ENCODE data around the gene SELENOM. TPM values are rescaled to one million over a fixed set of nuclear protein-coding genes. Genes with fewer than 3 reads are reported as not detected.
A peak's percentile ranks its signal among the peaks of the same experiment; 100 is the strongest.

SELENOM gene
- polyA plus RNA-seq, 1 donor from 2014 or later = 6.6 TPM

- Histone ChIP-seq H3K9me3 (ENCODE audit: low read length) (no peaks in the 10 kb centered on the region), H3F3A (ENCODE audit: insufficient read depth, low read length, poor library complexity, severe bottlenecking) (no peaks in the 10 kb centered on the region), H3K27ac (ENCODE audit: low read length) (no peak overlapping the region), H3K9me2 (ENCODE audit: insufficient read depth, low read length) (no peaks in the 10 kb centered on the region), H3K27me3 (ENCODE audit: insufficient read depth, low read depth, low read length) (peaks cover 25% of the 10 kb centered on the region), H3K79me2 (replicated peaks; ENCODE audit: insufficient read depth, low read length) (no peaks in the 10 kb centered on the region), H2AFZ (ENCODE audit: low read depth, low read length) (no peak overlapping the region), H3K4me3 (ENCODE audit: low read length) (no peak overlapping the region), H3K9ac (ENCODE audit: low read length) (no peak overlapping the region), H3K36me3 (ENCODE audit: insufficient read depth, low read length) (no peaks in the 10 kb centered on the region), H3K4me2 (ENCODE audit: low read length) (no peak overlapping the region), H4K20me1 (ENCODE audit: insufficient read depth) (no peaks in the 10 kb centered on the region)
- TF ChIP-seq SMC3 (conservative IDR thresholded peaks at IDR 0.05; ENCODE audit: poor library complexity) = no peak
- no peak for TF ChIP-seq MXI1 (conservative IDR thresholded peaks at IDR 0.05; ENCODE audit: poor library complexity, severe bottlenecking)
- TF ChIP-seq EZH2 (IDR thresholded peaks at IDR 0.05; ENCODE audit: borderline replicate concordance, insufficient read depth, low read length, poor library complexity, severe bottlenecking) = no peak
- no peak for TF ChIP-seq TAF1 (IDR thresholded peaks at IDR 0.05; ENCODE audit: low read depth)
- no peak for TF ChIP-seq CTCF (IDR thresholded peaks at IDR 0.05; ENCODE audit: poor library complexity, severe bottlenecking)
- no peak for TF ChIP-seq POLR2AphosphoS5 (IDR thresholded peaks at IDR 0.05)
- TF ChIP-seq, protein P1, sequence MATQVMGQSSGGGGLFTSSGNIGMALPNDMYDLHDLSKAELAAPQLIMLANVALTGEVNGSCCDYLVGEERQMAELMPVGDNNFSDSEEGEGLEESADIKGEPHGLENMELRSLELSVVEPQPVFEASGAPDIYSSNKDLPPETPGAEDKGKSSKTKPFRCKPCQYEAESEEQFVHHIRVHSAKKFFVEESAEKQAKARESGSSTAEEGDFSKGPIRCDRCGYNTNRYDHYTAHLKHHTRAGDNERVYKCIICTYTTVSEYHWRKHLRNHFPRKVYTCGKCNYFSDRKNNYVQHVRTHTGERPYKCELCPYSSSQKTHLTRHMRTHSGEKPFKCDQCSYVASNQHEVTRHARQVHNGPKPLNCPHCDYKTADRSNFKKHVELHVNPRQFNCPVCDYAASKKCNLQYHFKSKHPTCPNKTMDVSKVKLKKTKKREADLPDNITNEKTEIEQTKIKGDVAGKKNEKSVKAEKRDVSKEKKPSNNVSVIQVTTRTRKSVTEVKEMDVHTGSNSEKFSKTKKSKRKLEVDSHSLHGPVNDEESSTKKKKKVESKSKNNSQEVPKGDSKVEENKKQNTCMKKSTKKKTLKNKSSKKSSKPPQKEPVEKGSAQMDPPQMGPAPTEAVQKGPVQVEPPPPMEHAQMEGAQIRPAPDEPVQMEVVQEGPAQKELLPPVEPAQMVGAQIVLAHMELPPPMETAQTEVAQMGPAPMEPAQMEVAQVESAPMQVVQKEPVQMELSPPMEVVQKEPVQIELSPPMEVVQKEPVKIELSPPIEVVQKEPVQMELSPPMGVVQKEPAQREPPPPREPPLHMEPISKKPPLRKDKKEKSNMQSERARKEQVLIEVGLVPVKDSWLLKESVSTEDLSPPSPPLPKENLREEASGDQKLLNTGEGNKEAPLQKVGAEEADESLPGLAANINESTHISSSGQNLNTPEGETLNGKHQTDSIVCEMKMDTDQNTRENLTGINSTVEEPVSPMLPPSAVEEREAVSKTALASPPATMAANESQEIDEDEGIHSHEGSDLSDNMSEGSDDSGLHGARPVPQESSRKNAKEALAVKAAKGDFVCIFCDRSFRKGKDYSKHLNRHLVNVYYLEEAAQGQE (IDR thresholded peaks at IDR 0.05; ENCODE audit: borderline replicate concordance) = no peak
- no peak for TF ChIP-seq EP300 (conservative IDR thresholded peaks at IDR 0.05; ENCODE audit: poor library complexity, severe bottlenecking)
- TF ChIP-seq RAD21 (conservative IDR thresholded peaks at IDR 0.05) = no peak
Measured at GRCh38 chr22:31085928-31086327, 21.4 kb downstream of the SELENOM start.

DNA sequence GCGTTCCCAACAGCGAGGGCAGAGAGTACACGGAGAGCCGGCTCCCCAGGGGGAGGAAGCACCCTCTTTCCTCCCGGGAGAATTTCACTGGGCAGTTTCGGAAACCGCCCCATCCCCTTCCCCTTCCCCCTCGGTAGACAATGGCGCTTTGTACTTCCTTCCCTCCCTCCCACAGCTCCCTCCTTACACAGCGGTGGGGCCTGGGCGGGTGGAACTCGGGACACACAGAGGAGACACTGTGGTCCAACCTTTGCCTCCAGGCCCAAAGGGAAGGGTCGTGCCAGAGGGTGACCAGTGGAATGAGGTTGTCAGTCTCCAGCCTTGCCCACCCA, 21.9 kb downstream of the SELENOM start:
- H3K79me2 ChIP-seq (replicated peaks; ENCODE audit: insufficient read depth, low read length) = no peaks in the 10 kb centered on the region
- no peak overlapping the region for H2AFZ ChIP-seq (ENCODE audit: low read depth, low read length)
- no peak overlapping the region for H3K27ac ChIP-seq (ENCODE audit: low read length)
- H3K9me3 ChIP-seq (ENCODE audit: low read length) = no peaks in the 10 kb centered on the region
- H3K4me2 ChIP-seq (ENCODE audit: low read length) = no peak overlapping the region
- TF ChIP-seq SMC3 (conservative IDR thresholded peaks at IDR 0.05; ENCODE audit: poor library complexity) = peak; percentile 1
- no peak for TF ChIP-seq EP300 (conservative IDR thresholded peaks at IDR 0.05; ENCODE audit: poor library complexity, severe bottlenecking)
- TF ChIP-seq CTCF (IDR thresholded peaks at IDR 0.05; ENCODE audit: poor library complexity, severe bottlenecking) = peak; percentile 7
- H3K4me3 ChIP-seq (ENCODE audit: low read length) = no peak overlapping the region
- peaks cover 25% of the 10 kb centered on the region for H3K27me3 ChIP-seq (ENCODE audit: insufficient read depth, low read depth, low read length)
- H3K9me2 ChIP-seq (ENCODE audit: insufficient read depth, low read length) = no peaks in the 10 kb centered on the region
- no peaks in the 10 kb centered on the region for H4K20me1 ChIP-seq (ENCODE audit: insufficient read depth)
- no peak overlapping the region for H3K9ac ChIP-seq (ENCODE audit: low read length)
- H3F3A ChIP-seq (ENCODE audit: insufficient read depth, low read length, poor library complexity, severe bottlenecking) = no peaks in the 10 kb centered on the region
- no peaks in the 10 kb centered on the region for H3K36me3 ChIP-seq (ENCODE audit: insufficient read depth, low read length)

Measured in neural cell (in vitro differentiated cells).